ENCODE measurements around the gene FUT4. TPM values are rescaled to one million over a fixed set of nuclear protein-coding genes. Genes with fewer than 3 reads are reported as not detected.
"Not testable (repeated sequence)": the region's sequence is repeated elsewhere in the genome, so short reads cannot be mapped to it uniquely, and the experiment has no call there.

FUT4 gene
- total RNA-seq, 2 experiments from 2014 or later: 3.6 to 3.9 TPM

- H3K9me3 Mint-ChIP-seq: no peaks in the 10 kb centered on the region
- no peaks in the 10 kb centered on the region for H3K36me3 Mint-ChIP-seq
- no peak for DNase-seq
- no peaks in the 10 kb centered on the region for H3K27me3 Mint-ChIP-seq
- POLR2A ChIA-PET: no interaction called here
- H3K27ac Mint-ChIP-seq: no peak overlapping the region
- no peaks in the 10 kb centered on the region for H3K4me1 Mint-ChIP-seq (ENCODE audit: low read depth)
- no peak overlapping the region for H3K4me3 Mint-ChIP-seq
- CTCF ChIA-PET: no interaction called here
- intact Hi-C loops (cut with micrococcal nuclease): no loop called here
These were observed 14.3 kb downstream of the FUT4 start for GRCh38 chr11:94557992-94558391.

- no peak for DNase-seq
- intact Hi-C loops (cut with micrococcal nuclease): no loop called here
- H3K36me3 Mint-ChIP-seq: no peaks in the 10 kb centered on the region
- no peak overlapping the region for H3K4me3 Mint-ChIP-seq
- ChIA-PET POLR2A (no interaction called here), CTCF (interaction anchor here (0.9 kb wide), 1 partner anchor 54 kb away, joined by 3 read pairs; no protein-coding TSS in a partner anchor)
- no peak overlapping the region for H3K27ac Mint-ChIP-seq
- no peaks in the 10 kb centered on the region for H3K27me3 Mint-ChIP-seq
- H3K9me3 Mint-ChIP-seq: no peaks in the 10 kb centered on the region
- H3K4me1 Mint-ChIP-seq (ENCODE audit: low read depth): no peaks in the 10 kb centered on the region
These were observed 14.7 kb downstream of the FUT4 start for GRCh38 chr11:94558468-94558867.

- no peak overlapping the region for H3K4me3 Mint-ChIP-seq
- no peaks in the 10 kb centered on the region for H3K4me1 Mint-ChIP-seq (ENCODE audit: low read depth)
- CTCF ChIA-PET: interaction anchor here (0.9 kb wide), 1 partner anchor 54 kb away, joined by 3 read pairs; no protein-coding TSS in a partner anchor
- H3K36me3 Mint-ChIP-seq: no peaks in the 10 kb centered on the region
- H3K27ac Mint-ChIP-seq: no peak overlapping the region
- POLR2A ChIA-PET: no interaction called here
- DNase-seq: no peak
- intact Hi-C loops (cut with micrococcal nuclease): no loop called here
- H3K27me3 Mint-ChIP-seq: no peaks in the 10 kb centered on the region
- no peaks in the 10 kb centered on the region for H3K9me3 Mint-ChIP-seq
These were observed 15.2 kb downstream of the FUT4 start for GRCh38 chr11:94558932-94559331.

DNA sequence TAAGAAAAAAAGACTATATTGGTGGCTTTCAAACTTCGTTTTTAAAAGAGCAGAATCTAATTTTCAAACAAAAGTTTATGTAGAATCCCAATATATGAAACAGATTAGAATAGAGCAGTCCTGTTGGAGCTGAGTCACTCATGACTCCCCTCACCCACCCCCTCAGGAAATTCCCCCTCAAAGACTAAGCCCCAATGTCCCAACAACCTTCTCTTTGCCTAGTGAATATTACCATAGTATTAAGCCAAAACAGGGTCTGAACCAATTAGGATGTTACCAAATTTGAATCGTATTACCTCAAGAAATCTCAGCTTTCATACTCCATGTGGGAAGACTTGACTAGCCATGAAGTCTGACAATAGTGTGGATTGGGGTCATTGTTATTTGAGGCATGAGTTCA lies 15.6 kb downstream of the FUT4 start:
- POLR2A ChIA-PET: no interaction called here
- CTCF ChIA-PET: interaction anchor here (0.9 kb wide), 1 partner anchor 54 kb away, joined by 3 read pairs; no protein-coding TSS in a partner anchor
- H3K4me1 Mint-ChIP-seq (ENCODE audit: low read depth): no peaks in the 10 kb centered on the region

GRCh38 chr11:94560834-94561233 lies 17.1 kb downstream of the FUT4 start:
- no peaks in the 10 kb centered on the region for H3K27me3 Mint-ChIP-seq
- DNase-seq: no peak
- CTCF ChIA-PET: interaction anchor here (0.6 kb wide), 1 partner anchor 694 kb away, joined by 3 read pairs; no protein-coding TSS in a partner anchor
- no peaks in the 10 kb centered on the region for H3K4me1 Mint-ChIP-seq (ENCODE audit: low read depth)
- no peak overlapping the region for H3K4me3 Mint-ChIP-seq
- POLR2A ChIA-PET: interaction anchor here (0.6 kb wide), 1 partner anchor 415 kb away, joined by 3 read pairs; no protein-coding TSS in a partner anchor
- H3K9me3 Mint-ChIP-seq: no peaks in the 10 kb centered on the region
- no peak overlapping the region for H3K27ac Mint-ChIP-seq
- intact Hi-C loops (cut with micrococcal nuclease): no loop called here
- no peaks in the 10 kb centered on the region for H3K36me3 Mint-ChIP-seq

More for the DNA sequence above, 15.6 kb downstream of the FUT4 start:
- intact Hi-C loops (cut with micrococcal nuclease): no loop called here
- Mint-ChIP-seq H3K27ac (no peak overlapping the region), H3K9me3 (no peaks in the 10 kb centered on the region), H3K4me3 (no peak overlapping the region), H3K27me3 (no peaks in the 10 kb centered on the region), H3K36me3 (no peaks in the 10 kb centered on the region)
- no peak for DNase-seq

DNA sequence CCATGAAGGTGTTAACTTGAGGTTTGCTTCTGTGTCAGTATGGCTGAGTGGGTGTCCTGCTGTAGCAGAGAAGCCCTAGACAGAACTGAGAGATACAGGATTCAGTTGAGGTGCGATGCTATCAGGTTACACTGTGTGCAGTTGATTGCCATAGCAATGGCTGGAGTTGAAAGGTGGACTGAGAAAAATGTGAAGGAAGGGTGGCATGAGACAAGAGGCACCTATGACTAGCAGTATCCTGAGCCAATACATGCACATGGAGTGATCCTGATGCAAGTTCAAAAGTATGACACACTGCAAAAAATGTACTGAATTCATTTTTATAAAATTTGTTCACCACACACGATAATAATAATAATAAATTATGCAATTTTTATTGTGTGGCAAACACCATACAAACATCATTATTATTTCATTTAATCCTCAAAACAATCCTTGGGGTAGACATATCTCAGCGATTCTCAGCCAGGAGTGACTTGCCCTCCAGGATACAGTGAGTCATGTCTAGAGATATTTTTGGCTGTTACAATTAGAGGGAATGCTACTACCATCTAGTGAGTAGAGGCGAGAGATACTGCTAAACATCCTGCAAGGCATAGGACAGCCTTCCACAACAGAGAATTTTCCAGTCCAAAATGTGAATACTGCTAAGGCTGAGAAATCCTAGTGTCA lies 19.6 kb downstream of the FUT4 start:
- H3K27me3 Mint-ChIP-seq: no peaks in the 10 kb centered on the region
- DNase-seq: no peak
- ChIA-PET POLR2A (no interaction called here), CTCF (no interaction called here)
- H3K27ac Mint-ChIP-seq: no peak overlapping the region
- intact Hi-C loops (cut with micrococcal nuclease): no loop called here
- H3K36me3 Mint-ChIP-seq: no peaks in the 10 kb centered on the region
- no peak overlapping the region for H3K4me3 Mint-ChIP-seq
- no peaks in the 10 kb centered on the region for H3K9me3 Mint-ChIP-seq
- no peaks in the 10 kb centered on the region for H3K4me1 Mint-ChIP-seq (ENCODE audit: low read depth)

- Mint-ChIP-seq H3K36me3 (no peaks in the 10 kb centered on the region), H3K9me3 (no peaks in the 10 kb centered on the region), H3K27ac (no peak overlapping the region), H3K4me1 (ENCODE audit: low read depth) (no peaks in the 10 kb centered on the region), H3K27me3 (no peaks in the 10 kb centered on the region), H3K4me3 (no peak overlapping the region)
- intact Hi-C loops (cut with micrococcal nuclease): no loop called here
- ChIA-PET POLR2A (no interaction called here), CTCF (no interaction called here)
- no peak for DNase-seq
These were observed 20.2 kb downstream of the FUT4 start for GRCh38 chr11:94563848-94564467.

DNA sequence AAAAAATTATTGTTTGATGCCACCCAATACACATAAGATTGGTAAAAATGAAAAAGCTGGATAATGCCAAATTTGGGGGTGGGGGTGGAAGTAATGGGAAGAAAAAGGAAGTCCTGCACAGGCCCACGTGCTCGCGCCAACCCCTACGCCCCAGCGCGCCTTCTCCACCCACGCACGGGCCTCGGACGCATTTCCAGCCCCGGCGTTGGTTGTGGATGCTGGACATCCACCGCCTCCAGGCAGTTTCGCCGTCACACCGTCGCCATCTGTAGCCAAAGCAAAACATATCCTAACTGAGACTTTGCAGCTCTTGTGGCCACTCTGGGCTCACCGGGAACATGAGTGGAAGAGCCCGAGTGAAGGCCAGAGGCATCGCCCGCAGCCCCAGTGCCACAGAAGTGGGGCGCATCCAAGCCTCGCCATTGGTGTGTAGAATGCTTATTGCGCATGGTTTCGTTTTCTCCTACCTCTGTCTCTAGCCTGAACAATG lies 23.5 kb downstream of the FUT4 start, which contains the start of gene PIWIL4:
TSS of gene PIWIL4 (plus strand) at position 188 of the 490 bp plus-strand sequence. CDS start at position 339, 151 bp downstream.
- DNase-seq: no peak
- H3K4me3 Mint-ChIP-seq: no peak within 1 kb of the TSS
- ChIA-PET CTCF (no interaction called here), POLR2A (no interaction called here)
- no peak within 1 kb of the TSS for H3K27ac Mint-ChIP-seq
- intact Hi-C loops (cut with micrococcal nuclease): no loop called here
- H3K9me3 Mint-ChIP-seq: no peaks in the 10 kb centered on the region
- no peaks in the 10 kb centered on the region for H3K36me3 Mint-ChIP-seq
- no peaks in the 10 kb centered on the region for H3K27me3 Mint-ChIP-seq
- no peaks in the 10 kb centered on the region for H3K4me1 Mint-ChIP-seq (ENCODE audit: low read depth)

DNA sequence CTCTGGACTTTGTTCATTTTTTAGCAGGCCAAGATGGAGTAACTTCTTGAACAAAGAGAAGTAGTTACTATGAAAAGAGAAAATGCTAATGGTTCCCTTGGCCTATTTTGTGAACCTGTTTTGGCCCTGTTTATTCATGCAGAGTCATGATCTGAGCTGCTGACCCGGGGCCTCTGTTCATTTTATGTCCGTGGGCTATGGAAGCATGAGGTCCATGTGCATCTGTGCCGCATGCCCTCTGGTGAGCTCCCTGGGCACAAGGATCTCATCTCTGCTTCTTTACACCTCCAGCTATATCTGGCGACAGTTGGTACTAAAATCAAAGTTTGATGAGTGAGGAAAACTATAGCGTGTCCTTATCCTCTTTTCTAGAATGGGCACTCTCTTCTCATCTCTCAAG lies 24.5 kb downstream of the FUT4 start:
- intact Hi-C loops (cut with micrococcal nuclease): no loop called here
- CTCF ChIA-PET: interaction anchor here (0.9 kb wide), 1 partner anchor 63 kb away, joined by 3 read pairs; no protein-coding TSS in a partner anchor

DNA sequence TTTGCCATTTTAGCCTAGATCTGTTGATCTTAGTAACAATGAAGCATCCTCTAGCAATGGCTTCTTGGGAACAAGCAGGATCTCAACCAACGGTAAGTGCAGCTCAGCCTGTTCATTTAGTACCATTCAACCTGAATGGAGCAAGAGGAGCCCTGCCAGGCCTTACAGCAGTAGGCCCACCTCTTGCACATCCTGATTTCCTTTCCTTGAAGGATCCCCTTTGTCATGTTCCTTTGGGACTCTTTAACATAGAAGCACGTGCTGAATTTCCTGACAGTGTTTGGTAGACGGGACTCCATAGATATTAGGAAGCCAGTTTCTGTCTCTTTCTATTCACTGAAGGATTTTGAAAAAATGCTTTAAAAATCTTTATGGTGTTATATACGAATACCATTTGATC lies 25.0 kb downstream of the FUT4 start:
- no peak for DNase-seq
- Mint-ChIP-seq H3K27ac (no peak overlapping the region), H3K27me3 (no peaks in the 10 kb centered on the region), H3K4me1 (ENCODE audit: low read depth) (no peaks in the 10 kb centered on the region), H3K36me3 (no peaks in the 10 kb centered on the region), H3K9me3 (no peaks in the 10 kb centered on the region), H3K4me3 (no peak overlapping the region)
- intact Hi-C loops (cut with micrococcal nuclease): no loop called here
- ChIA-PET POLR2A (no interaction called here), CTCF (interaction anchor here (0.9 kb wide), 1 partner anchor 64 kb away, joined by 3 read pairs; no protein-coding TSS in a partner anchor)

More for the DNA sequence above, 24.5 kb downstream of the FUT4 start:
- DNase-seq: no peak
- no peaks in the 10 kb centered on the region for H3K27me3 Mint-ChIP-seq
- no peaks in the 10 kb centered on the region for H3K9me3 Mint-ChIP-seq
- no peak overlapping the region for H3K27ac Mint-ChIP-seq
- POLR2A ChIA-PET: no interaction called here
- no peaks in the 10 kb centered on the region for H3K36me3 Mint-ChIP-seq
- H3K4me1 Mint-ChIP-seq (ENCODE audit: low read depth): no peaks in the 10 kb centered on the region
- H3K4me3 Mint-ChIP-seq: no peak overlapping the region

GRCh38 chr11:94572975-94573374 lies 29.3 kb downstream of the FUT4 start:
- H3K27ac Mint-ChIP-seq; H3K27me3 Mint-ChIP-seq; H3K4me1 Mint-ChIP-seq (ENCODE audit: low read depth); DNase-seq; H3K36me3 Mint-ChIP-seq; intact Hi-C loops (cut with micrococcal nuclease); H3K4me3 Mint-ChIP-seq; CTCF ChIA-PET; H3K9me3 Mint-ChIP-seq; POLR2A ChIA-PET: not testable (repeated sequence)

DNA sequence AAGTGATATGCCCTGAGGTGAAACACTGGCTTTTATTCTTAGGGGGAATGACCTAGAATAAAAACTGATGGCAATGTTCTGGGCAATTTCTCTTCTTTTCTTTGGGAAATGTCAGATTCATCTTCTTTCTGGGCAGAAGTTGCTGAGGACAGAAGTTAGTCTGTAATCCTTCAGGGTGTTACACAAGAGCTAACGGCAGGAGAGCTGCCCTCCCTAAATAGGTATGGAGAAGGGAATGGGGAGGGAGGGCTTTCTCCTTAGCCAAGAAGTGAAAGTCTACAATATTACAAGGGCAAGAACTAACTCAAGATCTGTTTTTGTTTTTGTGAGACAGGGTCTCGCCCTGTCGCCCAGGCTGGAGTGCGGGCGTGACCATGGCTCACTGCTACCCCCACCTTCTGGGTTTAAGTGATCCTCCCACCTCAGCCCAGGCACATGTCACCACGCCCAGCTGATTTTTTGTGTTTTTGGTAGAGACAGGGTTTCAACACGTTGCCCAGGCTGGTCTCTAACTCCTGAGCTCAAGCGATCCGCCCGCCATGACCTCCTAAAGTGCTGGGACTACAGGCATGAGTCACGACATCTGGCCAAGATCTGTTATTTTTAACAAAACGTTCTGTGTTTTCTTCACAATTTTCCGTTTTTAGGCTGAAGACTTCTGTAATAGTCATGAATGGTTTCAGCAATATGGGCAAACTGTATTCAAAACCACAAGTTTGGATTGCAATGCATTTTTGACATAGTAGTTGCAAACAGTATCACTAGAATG lies 30.7 kb downstream of the FUT4 start:
- no peaks in the 10 kb centered on the region for H3K4me1 Mint-ChIP-seq (ENCODE audit: low read depth)
- no peak overlapping the region for H3K4me3 Mint-ChIP-seq
- ChIA-PET POLR2A (no interaction called here), CTCF (no interaction called here)
- no peaks in the 10 kb centered on the region for H3K27me3 Mint-ChIP-seq
- intact Hi-C loops (cut with micrococcal nuclease): no loop called here
- no peak for DNase-seq
- H3K27ac Mint-ChIP-seq: no peak overlapping the region
- no peaks in the 10 kb centered on the region for H3K36me3 Mint-ChIP-seq
- H3K9me3 Mint-ChIP-seq: no peaks in the 10 kb centered on the region

Data from activated CD4-positive, alpha-beta memory T cell treated with anti-CD3 and anti-CD28 coated beads for 36 hours (primary cell).